SK-N-SH (cell line): ENCODE data around the gene AZIN2.

Experiments
- CTCF ChIP-seq: fragments of 200-600 bp; sonication (generic); IDR thresholded peaks from 2 replicates; pipeline ENCODE4 v1.6.1; 2017; ENCODE audit warnings: antibody characterized with exemption, mild to moderate bottlenecking, moderate library complexity
- GABPA ChIP-seq: IDR thresholded peaks from 2 replicates; pipeline ENCODE4 v1.4.0; 2012; ENCODE audit warnings: low read depth, mild to moderate bottlenecking
- MAX ChIP-seq: IDR thresholded peaks from 2 replicates; pipeline ENCODE4 v1.4.0; 2012; ENCODE audit warnings: low read depth
- NFIC ChIP-seq: IDR thresholded peaks from 2 replicates; pipeline ENCODE4 v1.4.0; 2012; ENCODE audit warnings: borderline replicate concordance
- POLR2AphosphoS5 ChIP-seq: IDR thresholded peaks from 2 replicates; pipeline ENCODE4 v1.6.1; 2012; ENCODE audit warnings: low read depth, low read length
- SMC3 ChIP-seq: IDR thresholded peaks from 2 replicates; pipeline ENCODE4 v1.6.1; 2012; ENCODE audit warnings: low read depth, low read length, improper control_type of control experiment
- TF ChIP-seq, protein P1 (sequence below): IDR thresholded peaks from 2 replicates; pipeline ENCODE4 v1.6.1; 2012; ENCODE audit warnings: mild to moderate bottlenecking, low read depth, low read length, moderate library complexity

DNA sequence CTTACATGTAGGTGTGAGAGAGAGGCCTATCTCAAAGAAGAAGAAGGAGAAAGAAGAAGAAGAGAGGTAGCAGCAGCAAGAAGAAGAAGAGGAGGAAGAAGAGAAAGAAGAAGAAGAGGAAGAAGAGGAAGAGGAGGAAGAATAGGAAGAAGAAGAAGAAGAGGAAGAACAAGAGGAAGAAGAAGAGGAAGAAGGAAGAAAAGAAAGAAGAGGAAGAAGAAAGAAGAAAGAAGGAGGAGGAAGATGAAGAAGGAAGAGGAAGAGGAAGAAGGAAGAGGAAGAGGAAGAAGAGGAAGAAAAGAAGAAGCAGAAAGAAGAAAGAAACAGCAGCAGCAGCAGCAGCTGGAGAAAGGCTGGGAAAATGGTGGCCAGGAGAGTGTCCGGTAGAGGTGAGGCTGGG, 10.3 kb upstream of the AZIN2 start:
- no peak for TF ChIP-seq MAX
- TF ChIP-seq POLR2AphosphoS5: no peak
- no peak for TF ChIP-seq NFIC
- TF ChIP-seq CTCF: no peak
- TF ChIP-seq, protein P1, sequence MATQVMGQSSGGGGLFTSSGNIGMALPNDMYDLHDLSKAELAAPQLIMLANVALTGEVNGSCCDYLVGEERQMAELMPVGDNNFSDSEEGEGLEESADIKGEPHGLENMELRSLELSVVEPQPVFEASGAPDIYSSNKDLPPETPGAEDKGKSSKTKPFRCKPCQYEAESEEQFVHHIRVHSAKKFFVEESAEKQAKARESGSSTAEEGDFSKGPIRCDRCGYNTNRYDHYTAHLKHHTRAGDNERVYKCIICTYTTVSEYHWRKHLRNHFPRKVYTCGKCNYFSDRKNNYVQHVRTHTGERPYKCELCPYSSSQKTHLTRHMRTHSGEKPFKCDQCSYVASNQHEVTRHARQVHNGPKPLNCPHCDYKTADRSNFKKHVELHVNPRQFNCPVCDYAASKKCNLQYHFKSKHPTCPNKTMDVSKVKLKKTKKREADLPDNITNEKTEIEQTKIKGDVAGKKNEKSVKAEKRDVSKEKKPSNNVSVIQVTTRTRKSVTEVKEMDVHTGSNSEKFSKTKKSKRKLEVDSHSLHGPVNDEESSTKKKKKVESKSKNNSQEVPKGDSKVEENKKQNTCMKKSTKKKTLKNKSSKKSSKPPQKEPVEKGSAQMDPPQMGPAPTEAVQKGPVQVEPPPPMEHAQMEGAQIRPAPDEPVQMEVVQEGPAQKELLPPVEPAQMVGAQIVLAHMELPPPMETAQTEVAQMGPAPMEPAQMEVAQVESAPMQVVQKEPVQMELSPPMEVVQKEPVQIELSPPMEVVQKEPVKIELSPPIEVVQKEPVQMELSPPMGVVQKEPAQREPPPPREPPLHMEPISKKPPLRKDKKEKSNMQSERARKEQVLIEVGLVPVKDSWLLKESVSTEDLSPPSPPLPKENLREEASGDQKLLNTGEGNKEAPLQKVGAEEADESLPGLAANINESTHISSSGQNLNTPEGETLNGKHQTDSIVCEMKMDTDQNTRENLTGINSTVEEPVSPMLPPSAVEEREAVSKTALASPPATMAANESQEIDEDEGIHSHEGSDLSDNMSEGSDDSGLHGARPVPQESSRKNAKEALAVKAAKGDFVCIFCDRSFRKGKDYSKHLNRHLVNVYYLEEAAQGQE: no peak
- TF ChIP-seq SMC3: no peak
- no peak for TF ChIP-seq GABPA
